Adrenal gland (tissue), 12 donors: ENCODE results near the gene CFAP99. TPM values are rescaled to one million over a fixed set of nuclear protein-coding genes. Genes with fewer than 3 reads are reported as not detected.

ENCODE experiments used
- DNase-seq, 7 donors: peaks; one replicate each; pipeline ENCODE4 v3.0.0-alpha.2; 2019 to 2020
- H3K27ac ChIP-seq, 5 donors: fragments of 200-600 bp; sonication (generic) in 4 of 5; 1 replicate in 3 of 5; 2 replicates in 2 of 5; pipeline versions ENCODE4 v1.5.1 to v1.8.0; 2016 to 2020; ENCODE audit warnings: mild to moderate bottlenecking in 1 of 5
- H3K27me3 ChIP-seq: fragments of 200-600 bp; 2 replicates; pipeline ENCODE4 v1.8.0; 2021
- H3K36me3 ChIP-seq, 2 donors: fragments of 200-600 bp; replicated peaks in 1 of 2; 1 replicate in 1 of 2; 2 replicates in 1 of 2; pipeline versions ENCODE4 v1.5.1 to v1.8.0; 2018 to 2022
- H3K4me1 ChIP-seq, 2 donors: fragments of 200-600 bp; replicated peaks in 1 of 2; 1 replicate in 1 of 2; 2 replicates in 1 of 2; pipeline versions ENCODE4 v1.5.1 to v1.8.0; 2018 to 2021
- H3K4me3 ChIP-seq, 4 donors: fragments of 200-600 bp; sonication (generic) in 3 of 4; one replicate each; pipeline ENCODE4 v1.5.1; 2016 to 2018
- H3K9me3 ChIP-seq, 3 donors: fragments of 200-600 bp; sonication (generic) in 1 of 3; replicated peaks in 1 of 3; 1 replicate in 2 of 3; 2 replicates in 1 of 3; pipeline versions ENCODE4 v1.5.1 to v1.8.0; 2016 to 2021
- CTCF ChIP-seq, 6 experiments: fragments of 450-650 bp in 4 of 6; fragments of 200-600 bp in 2 of 6; sonication (generic) in 1 of 6; IDR thresholded peaks; 1 replicate in 5 of 6; 2 replicates in 1 of 6; pipeline versions ENCODE4 v1.5.1 to v1.8.0; 2016 to 2021; ENCODE audit warnings: antibody characterized with exemption in 6 of 6, mild to moderate bottlenecking in 2 of 6, moderate library complexity in 1 of 6
- POLR2A ChIP-seq, 2 donors: fragments of 450-650 bp; IDR thresholded peaks; one replicate each; pipeline ENCODE4 v1.6.1; 2017; ENCODE audit warnings: antibody characterized with exemption in 2 of 2, mild to moderate bottlenecking in 2 of 2, moderate library complexity in 1 of 2
- WGBS, 4 donors: extraction: QIAGEN DNeasy Blood & Tissue Kit in 2 of 4; methylation state at CpG; one replicate each; pipeline versions ENCODE4 v1.1.5 to v1.1.7; 2013 to 2017; 5-methylcytosine and 5-hydroxymethylcytosine counted together
- intact Hi-C, 2 donors: fragments of 100-400 bp; cut with DNase I; formaldehyde crosslinking; loops; one replicate each; pipeline versions ENCODE4 v1.14.1 to v1.15.0; 2022 to 2023
- polyA plus RNA-seq, 3 donors: library from polyadenylated mRNA; stranded (reverse); fragments of 200-250 nt in 2 of 3; fragments of 350-450 nt in 1 of 3; fragmentation: Illumina TruSeq in 1 of 3; extraction: RNeasy Lipid Tissue Mini Kit (QIAGEN cat#74804) in 1 of 3; gene quantifications; one replicate each; pipeline ENCODE4 v1.2.3, GENCODE V29; 2013 to 2014
- total RNA-seq, 9 donors: library from RNA; depleted of rRNA in 4 of 9; stranded (reverse); fragments of >200 nt in 4 of 9; fragments of 120-200 nt in 1 of 9; fragmentation: NEBNext Ultra II Directional in 1 of 9; extraction: Animal tissue kit (Norgen Biotek cat#: 25700) in 1 of 9; gene quantifications; one replicate each; pipeline versions ENCODE4 v1.1.0 to v1.2.4, GENCODE V29; 2013 to 2023
- donor health status: healthy with polysubstance abuse.
- donor health status: Bipolar disorder and iron deficiency.
- donor health status: DM: yes; HTN: yes; CAD: no.
- donor health status: DM: no; HTN: no; CAD: no.
- donor health status: DM: no; HTN: no; CAD: no.
- donor health status: DM: yes; HTN: yes; CAD: no.

Gene CFAP99
- total and polyA plus RNA-seq, 12 donors = 0.18 to 5.0 (median 3.2) TPM

- H3K9me3 ChIP-seq = no peaks in the 10 kb centered on the region
These were observed 30.9 kb upstream of the CFAP99 start for GRCh38 chr4:2387829-2388228.

GRCh38 chr4:2388429-2389182 is 30.1 kb upstream of the CFAP99 start:
- 71 to 79% (median 75%) methylated on average over 9 of the region's 9 CpGs for WGBS, 4 donors
- TF ChIP-seq CTCF (IDR thresholded peaks at IDR 0.05) = no peak
- TF ChIP-seq POLR2A (IDR thresholded peaks at IDR 0.05) = no peak
- intact Hi-C loops = no loop called here

More at GRCh38 chr4:2387829-2388228, 30.9 kb upstream of the CFAP99 start:
- no peak for TF ChIP-seq CTCF (IDR thresholded peaks at IDR 0.05)
- no peak for TF ChIP-seq POLR2A (IDR thresholded peaks at IDR 0.05)
- H3K36me3 ChIP-seq = no peaks in the 10 kb centered on the region
- 94 to 100% (median 95%) methylated on average over 1 to 12 of the region's 12 CpGs for WGBS, 4 donors
- H3K4me1 ChIP-seq = no peaks in the 10 kb centered on the region
- no peak overlapping the region for H3K4me3 ChIP-seq
- no peak overlapping the region for H3K27ac ChIP-seq
- no peaks in the 10 kb centered on the region for H3K27me3 ChIP-seq
- no peak for DNase-seq
- intact Hi-C loops = no loop called here

DNA sequence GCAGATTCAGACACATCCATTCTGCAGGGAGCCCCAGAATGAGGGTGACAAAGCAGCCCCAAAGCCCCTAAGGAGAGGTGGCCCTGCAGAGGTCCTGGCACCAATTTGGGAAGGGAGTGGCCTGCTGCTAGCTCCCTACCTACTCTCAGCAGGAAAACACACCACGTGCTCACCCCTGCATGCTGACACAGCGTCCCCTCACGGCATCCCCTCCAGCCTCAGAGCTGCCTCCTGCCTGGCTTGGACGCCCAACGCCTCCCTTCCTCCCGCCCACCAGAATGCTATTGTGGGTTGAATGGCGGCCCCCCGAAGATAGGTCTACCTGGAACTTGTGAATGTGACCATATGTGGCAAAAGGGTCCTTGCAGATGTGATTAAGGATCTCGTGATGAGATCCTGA is 29.1 kb upstream of the CFAP99 start:
- H3K36me3 ChIP-seq = no peaks in the 10 kb centered on the region
- DNase-seq = no peak
- no peaks in the 10 kb centered on the region for H3K9me3 ChIP-seq
- WGBS, 4 donors = 80 to 88% (median 86%) methylated on average over 9 of the region's 9 CpGs
- H3K27me3 ChIP-seq = no peaks in the 10 kb centered on the region
- no peaks in the 10 kb centered on the region for H3K4me1 ChIP-seq
- no peak for TF ChIP-seq CTCF (IDR thresholded peaks at IDR 0.05)
- no peak for TF ChIP-seq POLR2A (IDR thresholded peaks at IDR 0.05)
- H3K4me3 ChIP-seq = no peak overlapping the region
- H3K27ac ChIP-seq = no peak overlapping the region
- intact Hi-C loops = no loop called here

More at GRCh38 chr4:2388429-2389182, 30.1 kb upstream of the CFAP99 start:
- Histone ChIP-seq H3K9me3 (no peaks in the 10 kb centered on the region), H3K4me1 (no peaks in the 10 kb centered on the region), H3K4me3 (no peak overlapping the region), H3K27ac (no peak overlapping the region), H3K27me3 (no peaks in the 10 kb centered on the region), H3K36me3 (no peaks in the 10 kb centered on the region)
- DNase-seq = no peak

DNA sequence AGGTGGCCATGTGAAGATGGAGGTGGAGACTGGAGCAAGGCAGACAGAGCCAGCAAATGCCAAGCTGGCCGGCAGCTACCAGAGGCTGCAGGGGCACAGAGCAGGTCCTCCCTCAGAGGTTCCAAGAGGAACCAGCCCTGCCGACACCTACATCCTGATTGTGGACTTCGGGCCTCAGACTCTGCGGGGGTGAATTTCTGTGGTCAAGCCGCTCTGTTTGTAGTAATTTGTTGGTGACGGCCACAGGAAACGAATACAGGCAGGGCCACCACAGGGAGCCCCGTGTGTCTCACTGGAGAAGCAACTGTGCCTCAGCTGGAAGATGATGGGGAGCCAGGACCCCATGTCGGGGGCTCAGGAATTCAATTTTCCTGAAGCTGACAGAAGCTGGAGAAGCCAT is 28.6 kb upstream of the CFAP99 start:
- no peak for DNase-seq
- Histone ChIP-seq H3K36me3 (no peaks in the 10 kb centered on the region), H3K4me1 (no peaks in the 10 kb centered on the region), H3K4me3 (no peak overlapping the region), H3K27me3 (no peaks in the 10 kb centered on the region), H3K27ac (no peak overlapping the region), H3K9me3 (no peaks in the 10 kb centered on the region)
- 69 to 74% (median 73%) methylated on average over 5 to 9 of the region's 9 CpGs for WGBS, 4 donors
- TF ChIP-seq POLR2A (IDR thresholded peaks at IDR 0.05) (no peak), CTCF (IDR thresholded peaks at IDR 0.05) (no peak)
- intact Hi-C loops = no loop called here
